Left renal cortex interstitium (tissue), 4 donors: Measurements from ENCODE around the gene PTPRO. TPM values are rescaled to one million over a fixed set of nuclear protein-coding genes. Genes with fewer than 3 reads are reported as not detected.

ENCODE experiments used
- DNase-seq, 4 donors: peaks; one replicate each; pipeline ENCODE4 v3.0.0-alpha.2; 2013; ENCODE audit warnings: low read depth in 4 of 4, low spot score in 2 of 4, missing footprints in 1 of 4
- polyA plus RNA-seq, 4 donors: library from polyadenylated mRNA; unstranded; fragments of 120-200 nt; gene quantifications; one replicate each; pipeline ENCODE4 v1.2.1, GENCODE V29; 2013; ENCODE audit not compliant: insufficient read length in 4 of 4

Gene PTPRO
- polyA plus RNA-seq, 4 donors, result 169 to 227 (median 217) TPM

- no peak for DNase-seq
Observed at GRCh38 chr12:15346488-15346887, 24.2 kb downstream of the PTPRO start.

- no peak for DNase-seq
Observed at GRCh38 chr12:15350643-15351042, 28.3 kb downstream of the PTPRO start.

GRCh38 chr12:15355766-15356165 is 33.5 kb downstream of the PTPRO start:
- DNase-seq, result no peak

DNA sequence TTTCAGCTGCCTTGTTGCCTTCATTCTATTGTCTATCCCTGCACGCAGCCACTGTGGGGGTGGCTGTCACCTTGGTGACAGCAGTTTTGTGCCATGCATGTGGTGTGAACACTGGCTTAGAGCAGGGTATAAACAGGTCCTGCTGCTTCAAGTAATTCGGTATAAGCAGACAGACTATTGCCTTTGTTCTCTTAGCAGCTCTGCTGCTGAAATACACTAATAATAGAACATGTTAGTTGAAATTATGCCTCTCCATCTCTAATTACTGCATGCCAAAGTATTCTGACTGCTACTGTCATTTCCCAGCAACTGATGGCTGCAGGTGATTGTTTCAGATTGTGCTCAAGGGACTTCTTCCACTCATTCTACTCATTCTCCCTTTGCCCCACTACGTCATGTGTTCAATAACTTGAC is 34.6 kb downstream of the PTPRO start:
- no peak for DNase-seq

- DNase-seq, result no peak
Observed at GRCh38 chr12:15364221-15365160, 42.2 kb downstream of the PTPRO start.

GRCh38 chr12:15368812-15369211 is 46.5 kb downstream of the PTPRO start:
- no peak for DNase-seq

DNA sequence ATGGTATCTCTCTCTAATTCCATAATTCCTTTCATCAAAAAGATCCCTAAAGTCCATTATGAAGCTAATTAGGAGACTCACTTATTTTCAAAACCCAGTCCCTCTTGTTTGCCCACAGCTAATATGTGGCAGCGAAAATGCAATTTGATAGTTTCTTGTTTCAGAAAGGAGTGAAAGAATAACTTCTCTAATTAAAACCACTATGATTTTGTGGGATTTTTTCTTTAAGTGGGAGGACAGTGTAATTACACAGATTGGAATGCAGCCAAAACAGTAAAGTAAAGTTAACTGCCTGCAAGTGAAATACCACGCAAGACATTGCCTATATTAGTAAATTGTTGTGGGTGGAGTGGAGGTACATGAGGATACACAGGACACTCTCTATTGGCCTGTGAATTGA is 50.0 kb downstream of the PTPRO start:
- DNase-seq, result no peak

- no peak for DNase-seq
Observed at GRCh38 chr12:15387772-15388171, 65.5 kb downstream of the PTPRO start.

- no peak for DNase-seq
Observed at GRCh38 chr12:15389561-15389960, 67.3 kb downstream of the PTPRO start.

GRCh38 chr12:15393037-15393436 is 70.7 kb downstream of the PTPRO start:
- no peak for DNase-seq

DNA sequence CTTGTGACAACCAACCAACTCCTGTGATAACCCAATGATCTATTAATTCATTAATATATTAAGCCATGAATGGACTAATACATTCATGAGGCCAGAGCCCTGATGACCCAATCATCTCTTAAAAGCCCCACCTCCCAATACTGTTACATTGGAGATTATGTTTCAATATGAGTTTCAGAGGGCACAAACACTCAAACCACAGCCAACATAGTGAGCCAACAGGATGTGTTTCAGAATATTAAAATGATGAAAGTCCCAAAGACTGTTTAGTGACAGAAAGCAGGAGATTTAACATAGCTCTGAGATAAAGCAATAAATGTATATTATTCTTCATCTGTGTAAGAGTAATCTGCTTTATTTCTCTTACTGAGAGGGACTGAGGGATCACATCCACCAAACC is 71.7 kb downstream of the PTPRO start:
- no peak for DNase-seq

DNA sequence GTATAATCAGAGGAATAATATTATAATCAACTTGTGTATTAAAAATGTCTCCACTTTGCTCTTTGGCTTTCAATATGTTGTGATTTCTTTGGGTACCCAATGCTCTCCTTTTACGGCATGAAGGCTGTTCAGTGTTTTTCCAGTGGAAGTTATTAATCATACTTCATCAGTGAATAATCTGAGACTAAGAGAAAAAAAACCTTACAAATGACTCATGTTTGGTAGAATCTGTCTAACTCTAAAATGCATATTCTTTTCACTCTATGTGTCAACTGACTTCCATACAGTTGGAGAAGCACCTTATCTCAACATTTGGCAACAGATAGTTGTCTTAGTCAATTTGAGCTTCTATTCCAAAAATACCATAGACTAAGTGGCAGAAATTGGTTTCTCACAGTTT is 82.2 kb downstream of the PTPRO start:
- no peak for DNase-seq

GRCh38 chr12:15405606-15406005 is 83.3 kb downstream of the PTPRO start:
- DNase-seq, result no peak

- DNase-seq, result no peak
Observed at GRCh38 chr12:15407025-15407424, 84.7 kb downstream of the PTPRO start.

DNA sequence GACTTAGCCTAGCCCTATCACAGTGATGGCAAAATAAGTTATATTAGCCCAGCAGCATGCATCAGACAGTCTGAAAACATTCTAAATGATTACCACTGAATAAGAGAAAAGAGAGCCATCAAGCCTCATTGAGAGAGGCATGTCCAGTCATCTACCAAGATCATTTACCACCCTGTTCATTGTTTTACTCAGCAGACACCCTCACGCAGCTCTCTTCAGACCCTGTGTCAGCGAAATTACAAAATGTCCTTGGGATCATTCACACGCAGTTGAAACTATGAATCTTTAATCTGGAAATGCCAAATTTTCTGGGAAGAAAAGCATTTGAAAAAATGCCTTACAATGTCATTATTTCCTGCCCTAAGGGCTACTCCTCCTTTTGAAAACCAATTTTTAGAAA is 89.5 kb downstream of the PTPRO start:
- no peak for DNase-seq

DNA sequence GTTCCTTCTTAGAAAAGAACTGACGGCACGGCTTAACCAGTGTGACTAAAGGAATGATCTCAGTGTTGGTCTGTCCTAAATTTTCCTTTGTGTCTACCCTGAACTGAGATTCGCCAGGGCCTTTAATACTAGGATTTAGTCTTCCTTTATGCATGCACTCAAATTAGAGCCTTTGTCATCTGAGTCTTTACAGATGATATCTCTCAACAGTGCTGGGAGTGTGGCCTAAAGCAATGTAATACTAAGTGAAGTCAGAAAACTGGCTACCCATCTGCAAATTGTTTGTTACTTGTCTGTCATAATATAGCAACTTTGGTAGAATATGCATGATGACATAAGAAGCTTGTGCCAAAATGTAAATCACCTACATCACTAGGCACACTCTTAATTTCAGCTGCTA is 95.4 kb downstream of the PTPRO start:
- no peak for DNase-seq

- no peak for DNase-seq
Observed at GRCh38 chr12:15423629-15424028, 101.3 kb downstream of the PTPRO start.

DNA sequence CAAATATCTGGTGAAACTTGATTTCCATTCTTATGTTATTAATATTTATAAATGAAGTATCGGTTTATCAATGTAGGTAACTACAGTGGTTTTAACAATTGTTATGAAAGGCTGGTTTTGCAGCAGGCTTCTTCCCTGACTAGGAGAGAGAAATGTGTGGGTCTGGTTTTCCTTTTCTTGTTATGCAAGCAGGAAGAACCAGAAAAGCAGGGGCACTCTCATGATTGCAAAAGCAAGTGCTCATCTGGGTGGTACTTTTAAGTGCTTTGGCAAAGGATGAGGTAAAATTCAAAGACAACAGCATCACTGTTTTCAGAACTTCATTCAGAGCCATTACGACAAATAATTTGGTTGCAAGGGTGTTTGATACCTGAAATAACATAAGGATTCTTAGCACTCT is 105.6 kb downstream of the PTPRO start:
- no peak for DNase-seq

- DNase-seq, result no peak
Observed at GRCh38 chr12:15428632-15429031, 106.3 kb downstream of the PTPRO start.

DNA sequence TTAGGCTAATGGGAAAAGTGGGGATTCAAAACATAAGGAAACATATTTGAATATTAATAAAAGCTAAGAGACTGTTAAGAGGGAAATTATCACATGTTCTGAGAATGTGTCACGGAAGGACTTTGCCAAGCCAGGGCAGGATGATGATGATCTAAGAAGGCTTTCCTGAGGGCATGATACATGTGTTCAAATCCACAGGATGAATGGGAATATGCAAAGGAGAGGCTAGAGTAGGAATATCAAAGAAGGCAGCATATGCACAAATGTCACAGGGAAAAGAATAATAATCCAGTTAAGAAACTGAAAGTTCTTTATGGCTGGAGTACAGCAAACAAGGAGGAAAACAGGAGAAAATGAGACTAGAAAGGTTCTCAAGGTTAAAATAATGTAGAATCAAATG is 107.0 kb downstream of the PTPRO start:
- DNase-seq, result no peak

- no peak for DNase-seq
Observed at GRCh38 chr12:15435597-15435996, 113.3 kb downstream of the PTPRO start.

GRCh38 chr12:15439459-15439858 is 117.2 kb downstream of the PTPRO start:
- no peak for DNase-seq

DNA sequence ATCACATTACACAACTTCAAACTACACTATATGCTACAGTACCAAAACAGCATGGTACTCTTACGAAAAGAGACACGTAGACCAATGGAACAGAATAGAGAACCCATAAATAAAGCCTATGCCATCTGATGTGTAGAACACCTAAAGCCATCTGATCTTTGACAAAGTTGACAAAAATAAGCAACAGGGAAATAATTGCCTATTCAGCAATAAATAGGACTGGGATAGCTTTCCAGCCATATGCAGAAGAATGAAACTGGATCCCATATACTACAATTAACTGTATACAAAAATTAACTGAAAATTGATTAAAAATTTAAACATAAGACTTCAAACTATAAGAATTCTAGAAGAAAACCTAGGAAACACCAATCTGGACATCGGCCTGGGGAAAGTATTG is 120.7 kb downstream of the PTPRO start:
- DNase-seq, result no peak
